Cardiac septum (tissue), 1 donor: ENCODE results near the gene TIMP4. TPM values are rescaled to one million over a fixed set of nuclear protein-coding genes. Genes with fewer than 3 reads are reported as not detected.

ENCODE experiments used
- DNase-seq: peaks from one replicate; pipeline ENCODE4 v3.0.0-alpha.2; 2020; ENCODE audit warnings: low spot score
- intact Hi-C: fragments of 100-400 bp; cut with DNase I; formaldehyde crosslinking; loops from one replicate; pipeline ENCODE4 v1.14.0; 2022
- total RNA-seq: library from RNA; stranded (reverse); fragmentation: NEBNext Ultra II Directional; extraction: Animal tissue kit (Norgen Biotek cat#: 25700); gene quantifications from one replicate; pipeline ENCODE4 v1.2.1, GENCODE V29; 2021
- donor health status: DM: no; HTN: no; CAD: no.

Gene TIMP4
- total RNA-seq, 1 donor from 2014 or later: 4.3 TPM

- intact Hi-C loops: no loop called here
- DNase-seq: no peak
Observed at GRCh38 chr3:12155264-12155663, 3.4 kb downstream of the TIMP4 start.

GRCh38 chr3:12154151-12154550, 4.6 kb downstream of the TIMP4 start:
- no peak for DNase-seq
- intact Hi-C loops: no loop called here

- DNase-seq: no peak
- intact Hi-C loops: no loop called here
Observed at GRCh38 chr3:12150112-12150511, 8.6 kb downstream of the TIMP4 start.

GRCh38 chr3:12149029-12149428, 9.7 kb downstream of the TIMP4 start:
- DNase-seq: no peak
- intact Hi-C loops: no loop called here

GRCh38 chr3:12148183-12148940, 10.3 kb downstream of the TIMP4 start:
- DNase-seq: no peak
- intact Hi-C loops: no loop called here

- intact Hi-C loops: no loop called here
- no peak for DNase-seq
Observed at GRCh38 chr3:12147049-12147780, 11.5 kb downstream of the TIMP4 start.

GRCh38 chr3:12143949-12144504, 14.7 kb downstream of the TIMP4 start:
- intact Hi-C loops: no loop called here
- no peak for DNase-seq

GRCh38 chr3:12142476-12142875, 16.2 kb downstream of the TIMP4 start:
- DNase-seq: no peak
- intact Hi-C loops: no loop called here

- no peak for DNase-seq
- intact Hi-C loops: no loop called here
Observed at GRCh38 chr3:12141350-12141749, 17.4 kb downstream of the TIMP4 start.

- intact Hi-C loops: loop anchor here (1.0 to 10.0 kb wide), 2 partner anchors 36 to 586 kb away; no protein-coding TSS in a partner anchor
- DNase-seq: no peak
Observed at GRCh38 chr3:12139111-12139511, 19.6 kb downstream of the TIMP4 start.

GRCh38 chr3:12138044-12138443, 20.7 kb downstream of the TIMP4 start:
- intact Hi-C loops: loop anchor here (10.0 kb wide), 1 partner anchor 587 kb away; no protein-coding TSS in a partner anchor
- no peak for DNase-seq

- DNase-seq: no peak
- intact Hi-C loops: loop anchor here (10.0 kb wide), 1 partner anchor 588 kb away; no protein-coding TSS in a partner anchor
Observed at GRCh38 chr3:12136371-12136770, 22.3 kb downstream of the TIMP4 start.

GRCh38 chr3:12135029-12135657, 23.6 kb downstream of the TIMP4 start:
- intact Hi-C loops: loop anchor here (2.0 to 10.0 kb wide), 2 partner anchors 344 to 590 kb away; no protein-coding TSS in a partner anchor
- peak; percentile 88 for DNase-seq

- no peak for DNase-seq
- intact Hi-C loops: loop anchor here (10.0 kb wide), 1 partner anchor 592 kb away; no protein-coding TSS in a partner anchor
Observed at GRCh38 chr3:12132881-12133280, 25.8 kb downstream of the TIMP4 start.

GRCh38 chr3:12131351-12132090, 27.2 kb downstream of the TIMP4 start:
- DNase-seq: no peak
- intact Hi-C loops: loop anchor here (10.0 kb wide), 1 partner anchor 593 kb away; no protein-coding TSS in a partner anchor

GRCh38 chr3:12127391-12127790, 31.3 kb downstream of the TIMP4 start:
- no peak for DNase-seq

GRCh38 chr3:12125772-12126171, 32.9 kb downstream of the TIMP4 start:
- intact Hi-C loops: no loop called here
- no peak for DNase-seq

More at GRCh38 chr3:12127391-12127790, 31.3 kb downstream of the TIMP4 start:
- intact Hi-C loops: no loop called here

GRCh38 chr3:12121466-12121865, 37.2 kb downstream of the TIMP4 start:
- intact Hi-C loops: no loop called here
- DNase-seq: no peak
